AG09319 (cell line): ENCODE data around the gene SMG6.

Source experiments
- DNase-seq: peaks from one replicate; pipeline ENCODE4 v3.0.0-alpha.2; 2010; ENCODE audit warnings: low read depth; ENCODE audit errors: extremely low read depth
- TF ChIP-seq, protein P1 (sequence below): IDR thresholded peaks from 2 replicates; pipeline ENCODE4 v1.5.1; 2011; ENCODE audit warnings: low read depth, mild to moderate bottlenecking, inconsistent platforms, low read length, moderate library complexity

Gene SMG6

GRCh38 chr17:2043785-2044184, 259.8 kb downstream of the SMG6 start:
- DNase-seq = no peak
- TF ChIP-seq, protein P1, sequence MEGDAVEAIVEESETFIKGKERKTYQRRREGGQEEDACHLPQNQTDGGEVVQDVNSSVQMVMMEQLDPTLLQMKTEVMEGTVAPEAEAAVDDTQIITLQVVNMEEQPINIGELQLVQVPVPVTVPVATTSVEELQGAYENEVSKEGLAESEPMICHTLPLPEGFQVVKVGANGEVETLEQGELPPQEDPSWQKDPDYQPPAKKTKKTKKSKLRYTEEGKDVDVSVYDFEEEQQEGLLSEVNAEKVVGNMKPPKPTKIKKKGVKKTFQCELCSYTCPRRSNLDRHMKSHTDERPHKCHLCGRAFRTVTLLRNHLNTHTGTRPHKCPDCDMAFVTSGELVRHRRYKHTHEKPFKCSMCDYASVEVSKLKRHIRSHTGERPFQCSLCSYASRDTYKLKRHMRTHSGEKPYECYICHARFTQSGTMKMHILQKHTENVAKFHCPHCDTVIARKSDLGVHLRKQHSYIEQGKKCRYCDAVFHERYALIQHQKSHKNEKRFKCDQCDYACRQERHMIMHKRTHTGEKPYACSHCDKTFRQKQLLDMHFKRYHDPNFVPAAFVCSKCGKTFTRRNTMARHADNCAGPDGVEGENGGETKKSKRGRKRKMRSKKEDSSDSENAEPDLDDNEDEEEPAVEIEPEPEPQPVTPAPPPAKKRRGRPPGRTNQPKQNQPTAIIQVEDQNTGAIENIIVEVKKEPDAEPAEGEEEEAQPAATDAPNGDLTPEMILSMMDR = no peak

DNA sequence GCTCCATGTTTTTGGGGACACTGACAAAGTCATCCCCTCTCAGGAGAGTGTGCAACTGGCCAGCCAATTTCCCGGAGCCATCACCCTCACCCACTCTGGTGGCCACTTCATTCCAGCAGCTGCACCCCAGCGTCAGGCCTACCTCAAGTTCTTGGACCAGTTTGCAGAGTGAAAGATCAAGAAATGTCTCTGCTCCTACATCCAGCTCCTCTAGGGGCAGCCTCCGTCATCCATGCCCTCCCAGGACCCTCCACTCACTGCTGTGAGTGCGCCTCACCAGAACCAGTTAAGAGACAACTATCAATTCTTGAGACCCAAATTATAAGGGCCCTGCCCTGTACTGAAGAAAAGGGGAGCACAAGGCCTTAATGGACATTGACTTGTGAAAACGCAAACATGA, 260.7 kb downstream of the SMG6 start:
- TF ChIP-seq, protein P1 = no peak
- no peak for DNase-seq

GRCh38 chr17:2042390-2042847, 261.2 kb downstream of the SMG6 start:
- no peak for DNase-seq
- TF ChIP-seq, protein P1 = peak; percentile 42

DNA sequence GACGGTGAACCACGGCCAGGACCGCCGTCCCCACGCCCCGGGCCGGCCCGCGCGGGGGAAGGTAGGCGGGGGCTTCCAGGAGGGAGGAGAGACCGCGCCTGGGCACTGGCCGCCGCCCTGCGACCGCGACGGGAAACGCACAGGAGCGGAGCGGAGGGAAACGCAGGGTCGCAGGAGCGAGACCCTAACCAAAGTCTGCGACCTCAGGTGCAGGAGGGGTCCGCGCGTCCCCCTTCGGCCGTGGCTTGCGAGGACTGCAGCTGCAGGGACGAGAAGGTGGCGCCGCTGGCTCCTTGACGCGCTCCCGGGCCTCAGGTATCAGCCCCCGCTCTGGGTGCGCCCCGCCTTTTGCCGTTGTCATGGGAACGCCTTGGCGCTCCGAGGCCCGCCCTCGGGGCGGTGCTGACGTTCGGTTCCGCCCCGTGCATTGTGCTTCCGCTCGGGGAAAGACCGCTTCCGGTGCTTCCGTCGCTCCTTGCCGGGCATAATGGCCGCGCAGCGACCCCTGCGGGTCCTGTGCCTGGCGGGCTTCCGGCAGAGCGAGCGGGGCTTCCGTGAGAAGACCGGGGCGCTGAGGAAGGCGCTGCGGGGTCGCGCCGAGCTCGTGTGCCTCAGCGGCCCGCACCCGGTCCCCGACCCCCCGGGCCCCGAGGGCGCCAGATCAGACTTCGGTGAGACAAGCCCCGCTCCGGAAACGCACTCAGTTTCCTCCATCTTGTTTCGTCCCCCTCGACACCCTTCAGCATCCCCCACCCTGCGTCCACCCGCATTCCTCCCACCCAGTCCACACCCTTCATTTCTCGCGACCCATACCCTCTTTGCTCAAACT, 261.8 kb downstream of the SMG6 start, which contains the start of gene OVCA2:
Gene OVCA2, plus strand, starts transcription at position 462 of the 829 bp plus-strand sequence. Its CDS starts 26 bp downstream, at position 488.
- peak; percentile 83 for DNase-seq
- TF ChIP-seq, protein P1 = peak; percentile 52

GRCh38 chr17:2040942-2041560, 262.5 kb downstream of the SMG6 start:
- DNase-seq = no peak
- TF ChIP-seq, protein P1 = no peak

- TF ChIP-seq, protein P1 = no peak
- DNase-seq = no peak
These were observed 263.3 kb downstream of the SMG6 start for GRCh38 chr17:2040219-2040827.

DNA sequence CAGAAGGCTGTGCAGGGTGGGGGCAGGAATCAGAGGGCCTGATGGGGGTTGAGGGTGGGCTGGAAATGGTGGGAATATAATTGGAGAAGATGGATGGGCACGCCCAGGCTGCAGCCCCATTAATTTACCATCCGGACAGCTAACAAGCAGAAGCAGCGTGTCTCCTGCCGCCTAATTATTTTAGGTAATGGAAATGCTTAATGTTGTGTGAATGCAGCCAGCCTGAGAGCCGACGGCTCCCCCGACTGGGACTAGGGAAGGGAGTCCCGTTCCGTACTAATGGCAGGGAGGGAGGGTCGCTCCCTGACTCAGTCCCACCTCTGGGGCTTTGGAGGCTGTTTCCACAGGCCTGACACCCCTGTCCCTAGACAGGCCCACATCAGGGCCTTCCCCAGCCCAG, 266.4 kb downstream of the SMG6 start:
- no peak for DNase-seq
- TF ChIP-seq, protein P1 = no peak
